Measurements from ENCODE around the gene PRKAR1B. TPM values are rescaled to one million over a fixed set of nuclear protein-coding genes. Genes with fewer than 3 reads are reported as not detected.

The PRKAR1B gene
- total and polyA plus RNA-seq, 8 donors, result 16.3 to 43.5 (median 37.6) TPM

DNA sequence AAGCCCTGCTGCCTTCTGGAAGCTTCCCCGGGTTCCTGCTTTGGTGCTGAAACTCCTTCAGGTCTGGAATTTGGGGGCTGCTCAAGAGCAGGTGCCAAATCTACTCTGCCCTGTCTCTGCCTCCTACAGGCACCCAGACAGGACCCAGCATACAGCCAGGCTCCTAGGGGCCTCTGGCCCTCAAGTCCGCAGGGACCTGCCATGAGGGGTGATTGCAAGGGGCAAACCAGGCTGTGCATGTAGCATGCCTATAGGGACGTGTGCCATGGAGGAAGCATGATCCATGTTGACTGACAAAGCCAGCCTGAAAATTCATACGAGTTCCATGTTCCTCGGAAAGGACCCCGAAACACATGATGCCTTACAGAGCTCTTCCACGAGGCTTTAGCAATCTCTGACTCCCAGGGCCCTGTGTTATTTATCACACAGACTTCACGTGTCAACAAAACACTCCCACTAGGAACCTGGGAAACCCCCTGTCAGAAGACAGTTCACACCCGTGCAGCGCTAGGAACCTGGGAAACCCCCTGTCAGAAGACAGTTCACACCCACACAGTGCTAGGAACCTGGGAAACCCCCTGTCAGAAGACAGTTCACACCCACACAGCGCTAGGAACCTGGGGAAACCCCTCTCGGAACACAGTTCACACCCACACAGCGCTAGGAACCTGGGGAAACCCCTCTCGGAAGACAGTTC, 75.9 kb downstream of the PRKAR1B start:
- Histone ChIP-seq H3K27me3 (no peaks in the 10 kb centered on the region), H3K9me3 (peaks cover 0 to 12% of the 10 kb centered on the region in 2 donors), H3K27ac (no peak overlapping the region), H3K36me3 (no peaks in the 10 kb centered on the region), H3K4me3 (no peak overlapping the region), H3K4me1 (no peaks in the 10 kb centered on the region)
- intact Hi-C loops (cut with DNase I), result no loop called here
- ATAC-seq (no peak), DNase-seq (peak in 1 of 4 donors; percentile 26)
- TF ChIP-seq, protein P1, sequence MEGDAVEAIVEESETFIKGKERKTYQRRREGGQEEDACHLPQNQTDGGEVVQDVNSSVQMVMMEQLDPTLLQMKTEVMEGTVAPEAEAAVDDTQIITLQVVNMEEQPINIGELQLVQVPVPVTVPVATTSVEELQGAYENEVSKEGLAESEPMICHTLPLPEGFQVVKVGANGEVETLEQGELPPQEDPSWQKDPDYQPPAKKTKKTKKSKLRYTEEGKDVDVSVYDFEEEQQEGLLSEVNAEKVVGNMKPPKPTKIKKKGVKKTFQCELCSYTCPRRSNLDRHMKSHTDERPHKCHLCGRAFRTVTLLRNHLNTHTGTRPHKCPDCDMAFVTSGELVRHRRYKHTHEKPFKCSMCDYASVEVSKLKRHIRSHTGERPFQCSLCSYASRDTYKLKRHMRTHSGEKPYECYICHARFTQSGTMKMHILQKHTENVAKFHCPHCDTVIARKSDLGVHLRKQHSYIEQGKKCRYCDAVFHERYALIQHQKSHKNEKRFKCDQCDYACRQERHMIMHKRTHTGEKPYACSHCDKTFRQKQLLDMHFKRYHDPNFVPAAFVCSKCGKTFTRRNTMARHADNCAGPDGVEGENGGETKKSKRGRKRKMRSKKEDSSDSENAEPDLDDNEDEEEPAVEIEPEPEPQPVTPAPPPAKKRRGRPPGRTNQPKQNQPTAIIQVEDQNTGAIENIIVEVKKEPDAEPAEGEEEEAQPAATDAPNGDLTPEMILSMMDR (IDR thresholded peaks at IDR 0.05), result no peak

DNA sequence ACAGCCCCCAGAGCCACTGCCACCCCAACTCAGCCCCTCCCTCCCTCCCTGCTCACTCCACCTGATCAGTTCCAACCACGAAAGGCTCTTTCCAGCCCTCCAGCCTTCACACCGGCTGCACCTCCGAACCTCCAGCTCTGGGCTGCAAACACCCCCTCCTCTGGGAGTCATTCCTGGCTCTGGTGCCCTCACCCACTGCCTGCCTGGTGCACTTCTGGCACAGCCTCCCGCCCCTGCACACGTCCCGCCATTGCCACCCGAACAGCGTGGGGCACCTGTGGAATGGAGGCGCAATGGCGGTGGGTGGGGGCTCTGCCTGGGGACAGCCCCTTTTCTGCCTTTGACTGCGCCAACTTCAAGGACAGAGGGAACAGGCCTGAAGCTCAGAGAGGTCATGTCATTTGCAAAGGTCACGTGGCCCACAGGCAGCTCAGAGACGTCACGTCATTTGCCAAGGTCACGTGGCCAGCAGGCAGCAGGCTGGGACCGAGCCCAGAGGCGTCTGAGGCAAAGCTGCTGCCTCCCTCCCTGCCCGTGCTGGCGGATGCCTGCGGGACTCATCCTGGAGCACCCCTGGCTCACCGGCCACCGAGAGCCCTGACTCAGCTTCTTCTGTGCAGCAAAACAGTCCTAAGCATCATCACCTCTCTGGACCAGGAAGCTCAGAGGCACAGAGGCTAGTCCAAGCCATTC, 76.6 kb downstream of the PRKAR1B start:
- TF ChIP-seq, protein P1 (IDR thresholded peaks at IDR 0.05), result no peak
- H3K36me3 ChIP-seq, result no peaks in the 10 kb centered on the region
- H3K9me3 ChIP-seq, result peaks cover 0 to 12% of the 10 kb centered on the region in 2 donors
- no peak overlapping the region for H3K27ac ChIP-seq
- intact Hi-C loops (cut with DNase I), result no loop called here
- DNase-seq (peak in 1 of 4 donors; percentile 64), ATAC-seq (no peak)
- H3K4me3 ChIP-seq, result no peak overlapping the region
- H3K4me1 ChIP-seq, result no peaks in the 10 kb centered on the region
- no peaks in the 10 kb centered on the region for H3K27me3 ChIP-seq

DNA sequence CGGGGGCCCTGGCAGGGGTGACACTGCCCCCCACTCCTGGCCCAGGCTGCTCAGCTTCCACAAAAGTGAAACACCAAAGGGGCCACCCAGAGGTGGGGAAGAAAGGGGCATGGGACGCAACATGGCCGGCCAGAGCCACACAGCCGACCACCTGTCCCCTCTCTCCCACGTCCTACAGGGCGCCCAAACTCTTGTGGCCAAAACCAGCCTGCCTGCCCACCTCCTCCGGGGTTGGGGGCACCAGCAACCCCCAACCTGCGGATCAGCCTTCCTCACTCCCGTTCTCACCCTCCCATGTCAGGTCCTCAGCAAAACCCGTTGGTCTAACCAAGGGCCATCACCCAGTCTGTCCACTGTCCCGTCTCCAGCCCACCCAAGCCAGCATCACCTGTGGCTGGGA, 80.1 kb downstream of the PRKAR1B start:
- H3K27me3 ChIP-seq, result no peaks in the 10 kb centered on the region
- intact Hi-C loops (cut with DNase I), result no loop called here
- H3K9me3 ChIP-seq, result peaks cover 0 to 10% of the 10 kb centered on the region in 2 donors
- no peak overlapping the region for H3K27ac ChIP-seq
- ATAC-seq (no peak), DNase-seq (no peak)
- TF ChIP-seq, protein P1 (IDR thresholded peaks at IDR 0.05), result no peak
- H3K4me3 ChIP-seq, result no peak overlapping the region
- H3K4me1 ChIP-seq, result no peaks in the 10 kb centered on the region
- no peaks in the 10 kb centered on the region for H3K36me3 ChIP-seq

DNA sequence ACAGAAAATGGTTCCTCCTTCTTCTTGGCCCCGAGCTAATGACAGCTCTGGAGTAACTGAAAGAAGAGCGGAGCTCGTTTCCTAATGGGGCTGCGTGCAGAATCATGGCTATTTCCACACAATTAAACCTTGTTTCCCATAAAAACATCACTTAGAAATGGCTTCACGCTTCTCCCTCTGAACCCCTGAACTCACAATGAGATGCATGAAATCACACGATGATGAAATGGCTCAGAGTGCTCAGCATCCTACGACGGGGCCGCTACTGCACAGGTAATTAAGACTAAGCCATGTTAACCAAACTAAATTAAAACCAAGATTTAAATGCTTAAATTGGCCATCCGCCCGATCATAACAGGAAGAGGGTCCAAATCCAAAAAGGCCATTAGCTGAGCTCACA, 80.6 kb downstream of the PRKAR1B start:
- H3K4me3 ChIP-seq, result no peak overlapping the region
- H3K4me1 ChIP-seq, result no peaks in the 10 kb centered on the region
- TF ChIP-seq, protein P1 (IDR thresholded peaks at IDR 0.05), result no peak
- intact Hi-C loops (cut with DNase I), result no loop called here
- ATAC-seq (no peak), DNase-seq (no peak)
- no peaks in the 10 kb centered on the region for H3K36me3 ChIP-seq
- peaks cover 0 to 10% of the 10 kb centered on the region in 2 donors for H3K9me3 ChIP-seq
- H3K27me3 ChIP-seq, result no peaks in the 10 kb centered on the region
- H3K27ac ChIP-seq, result no peak overlapping the region

DNA sequence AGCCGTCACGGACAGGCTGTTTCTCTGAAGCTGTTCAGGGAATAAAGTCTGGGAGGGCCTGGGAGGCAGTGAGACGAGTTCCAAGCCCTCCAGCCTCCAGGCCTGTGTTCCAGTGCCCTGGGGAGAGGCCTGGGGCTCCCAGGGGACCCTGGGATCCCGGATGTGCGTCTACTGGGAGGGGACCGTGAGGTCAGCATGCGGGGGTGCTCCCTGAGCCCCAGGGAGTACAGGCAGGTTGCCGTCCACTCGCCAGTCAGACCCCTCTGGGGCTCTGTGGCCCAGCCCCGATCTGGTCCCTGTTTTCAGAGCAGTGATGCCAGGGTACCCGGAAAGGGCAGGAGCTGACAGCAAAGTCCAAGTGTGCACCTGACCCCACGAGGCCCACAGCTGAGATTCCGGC, 81.5 kb downstream of the PRKAR1B start:
- ATAC-seq, result no peak
- H3K27ac ChIP-seq, result no peak overlapping the region
- H3K27me3 ChIP-seq, result no peaks in the 10 kb centered on the region

More for the DNA sequence above, 81.5 kb downstream of the PRKAR1B start:
- Histone ChIP-seq H3K4me1 (no peaks in the 10 kb centered on the region), H3K9me3 (peaks cover 0 to 5% of the 10 kb centered on the region in 2 donors), H3K36me3 (no peaks in the 10 kb centered on the region), H3K4me3 (no peak overlapping the region)
- TF ChIP-seq, protein P1 (IDR thresholded peaks at IDR 0.05), result no peak
- intact Hi-C loops (cut with DNase I), result no loop called here
- DNase-seq, result no peak
